ENCODE data around the gene ZEB1.
"Not testable (repeated sequence)": the region's sequence is repeated elsewhere in the genome, so short reads cannot be mapped to it uniquely, and the experiment has no call there.

GRCh38 chr10:31428499-31428898, 109.5 kb downstream of the ZEB1 start:
- TF ChIP-seq CTCF (IDR thresholded peaks at IDR 0.05; ENCODE audit: control extremely low read depth in 1 of 3, insufficient read depth in 1 of 3, low read depth in 1 of 3, low read length in 3 of 3); CEBPB (IDR thresholded peaks at IDR 0.05; ENCODE audit: low read depth, low read length); EZH2 (IDR thresholded peaks at IDR 0.05; ENCODE audit: low read depth, low read length, severe bottlenecking); POLR2AphosphoS5 (IDR thresholded peaks at IDR 0.05; ENCODE audit: low read depth, low read length); ZNF274 (IDR thresholded peaks at IDR 0.05; ENCODE audit: borderline replicate concordance, extremely low read depth, low read length); SIX5 (IDR thresholded peaks at IDR 0.05; ENCODE audit: low read depth, low read length); SP2 (IDR thresholded peaks at IDR 0.05; ENCODE audit: low read length); POLR2A (IDR thresholded peaks at IDR 0.05; ENCODE audit: control extremely low read depth in 1 of 2, low read depth in 2 of 2, low read length in 2 of 2); TEAD4 (IDR thresholded peaks at IDR 0.05; ENCODE audit: low read depth, low read length); RAD21 (IDR thresholded peaks at IDR 0.05 in 1 of 2, conservative IDR thresholded peaks at IDR 0.05 in 1 of 2; ENCODE audit: low read depth in 2 of 2, low read length in 2 of 2); EP300 (IDR thresholded peaks at IDR 0.05; ENCODE audit: borderline replicate concordance in 1 of 2, low read depth in 2 of 2, low read length in 2 of 2); SUZ12 (IDR thresholded peaks at IDR 0.05; ENCODE audit: low read length): not testable (repeated sequence)
